ENCODE measurements around the gene SNRNP40.

Gene SNRNP40

DNA sequence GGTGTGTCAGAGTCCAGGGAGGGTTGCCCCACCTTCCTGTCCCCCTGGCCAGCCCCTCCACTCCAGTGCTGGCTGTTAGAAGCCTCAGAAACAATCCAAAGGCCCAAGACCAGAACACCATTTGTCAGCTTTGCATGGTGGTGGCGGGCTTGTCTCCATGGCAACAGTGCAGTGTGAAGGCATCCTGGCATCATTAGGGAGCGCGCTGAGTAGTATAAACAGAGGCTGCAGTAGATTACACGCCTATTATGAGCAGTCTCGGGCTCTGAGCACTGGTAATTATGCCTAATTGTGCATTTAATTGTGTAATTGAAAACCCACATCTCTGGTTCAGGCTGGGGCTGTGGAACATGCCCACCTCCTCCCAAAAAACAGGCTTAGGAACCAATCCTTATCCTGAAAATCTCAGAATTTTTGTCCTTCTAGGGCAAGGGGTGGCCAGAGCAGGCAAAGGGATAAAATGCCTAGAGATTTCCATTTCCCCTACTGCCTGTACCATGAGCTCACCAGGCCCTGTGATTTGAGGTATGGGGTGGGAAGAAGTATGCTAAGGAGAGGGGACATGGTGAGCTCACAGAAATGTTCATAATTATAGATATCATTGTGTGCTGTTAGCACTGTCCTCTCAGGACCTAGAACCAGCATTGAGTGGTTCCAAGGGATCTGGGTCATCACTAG, 68.6 kb downstream of the SNRNP40 start:
- no peak for DNase-seq

DNA sequence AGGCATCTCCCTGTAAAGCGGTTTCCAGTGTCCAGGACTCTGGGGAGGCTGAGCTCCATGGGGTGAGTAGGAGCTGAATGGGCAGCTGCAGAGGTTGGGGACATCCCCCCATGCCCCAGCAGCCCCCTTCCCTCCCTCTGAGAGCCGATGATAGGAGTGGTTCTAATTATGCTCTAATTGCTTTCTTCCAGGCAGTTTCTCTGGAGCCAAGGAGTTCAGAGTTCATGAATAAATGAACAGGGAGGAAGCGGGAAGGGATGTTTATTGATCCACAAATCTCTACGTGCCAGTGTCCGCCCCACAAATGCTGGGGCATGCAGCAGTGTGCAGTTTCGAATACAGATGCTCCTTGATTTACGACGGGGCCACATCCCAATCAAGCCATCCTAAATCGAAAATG, 72.5 kb downstream of the SNRNP40 start:
- DNase-seq: no peak

DNA sequence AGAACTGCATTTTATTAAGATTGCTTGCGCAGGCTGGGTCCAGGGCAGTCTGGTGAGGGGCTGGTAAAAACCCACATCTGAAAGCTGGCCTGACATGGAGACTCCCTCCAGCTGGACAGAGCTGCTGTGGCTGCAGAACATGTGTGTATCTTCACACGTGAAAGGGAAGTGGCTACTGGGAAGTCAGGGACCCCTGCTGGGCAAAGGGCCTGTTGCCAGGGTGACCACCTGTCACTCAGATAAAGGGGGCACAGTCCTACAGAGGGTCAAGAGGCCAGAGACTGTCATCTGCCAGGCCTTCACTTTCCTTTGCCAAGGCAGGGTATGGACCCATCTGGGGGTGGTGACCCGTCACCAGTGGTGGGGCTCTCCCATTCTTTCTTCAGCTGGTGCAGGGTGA, 74.4 kb downstream of the SNRNP40 start:
- DNase-seq: no peak

DNA sequence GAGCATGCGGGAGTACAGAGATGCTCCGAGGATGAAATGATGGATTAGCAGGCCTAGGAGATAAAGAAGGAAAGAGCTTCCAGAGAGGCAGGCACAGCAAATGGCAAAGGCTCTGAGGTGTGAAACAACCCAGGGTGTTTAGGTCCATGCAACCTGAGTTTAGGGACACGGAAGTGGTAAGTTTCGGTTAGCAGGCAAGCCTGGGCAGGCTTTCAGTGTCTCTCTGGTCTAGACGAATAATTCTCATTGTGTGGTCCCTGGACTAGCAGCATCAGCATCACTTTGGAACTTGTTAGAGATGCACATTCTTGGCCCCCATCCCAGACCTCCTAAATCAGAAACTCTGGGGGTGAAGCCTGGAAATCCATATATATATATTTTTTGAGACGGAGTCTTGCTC, 75.5 kb downstream of the SNRNP40 start:
- DNase-seq: no peak

DNA sequence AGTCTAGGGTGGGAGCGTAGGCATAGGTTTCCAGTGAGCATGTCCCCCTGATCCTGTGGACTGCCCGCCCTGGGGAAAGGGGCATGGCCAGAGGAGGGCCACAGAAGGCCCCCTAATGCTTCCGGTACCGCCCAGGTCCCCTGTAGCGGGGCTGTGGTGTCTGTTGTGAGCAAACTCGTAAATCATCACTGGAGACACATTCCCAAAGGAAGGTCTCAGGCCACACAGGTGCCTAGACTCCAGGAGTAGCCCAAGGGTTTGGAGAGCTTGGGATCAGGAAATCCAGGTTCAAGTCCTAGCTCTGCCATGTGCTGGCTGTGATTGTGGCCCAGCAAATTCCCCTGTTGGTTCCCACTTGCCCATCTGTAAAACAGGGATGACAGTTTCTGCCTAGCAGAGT, 77.1 kb downstream of the SNRNP40 start:
- DNase-seq: no peak

DNA sequence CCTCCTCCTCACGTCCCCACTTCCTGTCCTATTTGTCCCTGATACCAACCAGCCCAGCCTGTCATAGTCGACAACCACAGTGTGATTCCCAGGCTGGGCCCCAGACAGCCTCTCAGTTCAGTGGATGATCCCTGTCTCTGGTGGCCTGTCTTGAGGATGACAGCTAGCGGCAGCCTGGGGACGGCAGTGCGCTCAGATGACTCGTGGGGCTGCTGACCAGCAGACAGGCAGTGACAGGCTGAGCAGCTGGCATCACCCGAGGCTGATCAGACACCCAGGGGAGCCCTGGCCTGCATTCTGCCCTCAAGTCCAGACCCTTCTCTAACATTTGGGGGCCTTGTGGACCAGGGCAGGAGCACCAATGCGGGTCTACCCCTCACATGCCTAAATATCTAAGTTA, 77.9 kb downstream of the SNRNP40 start:
- DNase-seq: no peak

DNA sequence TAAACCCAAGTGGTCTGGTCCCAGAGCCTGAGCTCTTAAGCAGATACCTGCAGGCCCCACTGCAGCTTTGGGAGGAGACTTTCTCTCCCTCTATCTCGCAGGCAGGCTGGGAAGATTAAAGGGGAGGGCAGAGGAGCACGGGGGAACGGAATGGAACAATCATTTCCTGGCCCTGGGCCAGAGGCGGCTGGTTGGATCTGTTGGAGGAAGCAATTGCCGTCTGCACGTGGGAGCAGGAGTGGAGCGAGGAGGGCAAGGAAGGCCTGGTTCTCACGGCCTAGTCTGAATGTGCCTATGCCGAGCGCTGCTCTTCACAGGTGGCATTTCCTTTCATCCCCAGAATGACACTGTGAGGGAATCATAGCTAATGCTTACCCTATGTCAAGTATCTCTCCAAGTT, 80.6 kb downstream of the SNRNP40 start:
- DNase-seq: no peak

DNA sequence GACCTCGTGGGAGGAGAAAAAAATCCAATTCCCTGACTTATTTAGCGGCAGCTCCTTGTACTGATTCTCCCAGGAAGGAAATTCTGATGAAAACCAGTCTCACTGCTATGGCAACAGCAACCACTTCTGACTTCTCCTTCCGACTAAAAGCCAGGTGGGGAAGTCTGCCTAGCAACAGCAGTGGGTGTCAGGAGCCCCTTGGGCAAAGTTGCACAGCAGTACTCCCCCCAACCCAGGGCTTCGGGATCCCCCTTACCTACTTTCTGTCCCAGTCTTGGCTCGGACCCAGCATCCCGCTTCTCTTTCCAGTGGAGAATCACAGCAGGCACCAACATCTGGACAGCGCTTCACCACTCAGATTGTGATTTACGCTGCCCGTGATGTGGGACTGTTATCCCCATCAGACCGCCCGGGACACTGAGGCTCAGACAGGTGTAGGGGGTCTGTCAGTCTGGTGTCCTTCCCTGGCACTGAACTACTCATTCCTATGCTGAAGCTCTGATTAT, 81.5 kb downstream of the SNRNP40 start:
- DNase-seq: no peak

DNA sequence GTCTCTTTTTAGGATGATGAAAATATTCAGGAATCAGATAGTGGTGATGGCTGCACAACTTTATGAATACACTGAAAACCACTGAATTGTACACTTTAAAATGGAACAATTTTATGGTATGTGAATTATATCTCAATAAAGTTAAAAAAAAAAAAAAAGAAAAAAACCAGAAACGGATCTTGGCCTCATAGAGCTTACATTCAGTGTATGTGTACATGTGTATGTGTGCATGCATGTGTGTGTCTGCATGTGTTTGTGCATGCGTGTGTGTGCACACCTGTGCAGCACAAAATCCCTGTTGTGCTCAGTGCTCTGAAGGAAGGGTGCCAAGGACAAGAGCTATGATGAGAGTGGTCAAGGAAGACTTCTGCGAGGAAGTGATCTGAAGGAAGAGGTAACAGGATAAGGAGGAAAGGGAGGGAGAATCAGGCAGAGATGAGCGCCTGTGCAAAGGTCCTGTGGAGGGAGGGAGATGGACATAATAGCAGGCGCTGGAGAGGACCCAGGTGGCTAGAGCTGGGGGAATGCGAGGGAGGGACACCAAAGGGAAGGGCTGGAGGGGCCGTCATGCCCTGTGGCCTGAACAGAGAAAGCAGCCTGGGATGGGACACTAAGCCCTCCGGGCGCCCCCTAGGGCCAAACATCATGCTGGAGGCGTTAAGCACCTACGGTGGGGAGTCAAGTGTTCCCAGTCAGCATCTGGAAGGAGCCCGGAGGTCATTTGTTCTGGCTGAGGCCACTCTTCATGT, 82.1 kb downstream of the SNRNP40 start:
- DNase-seq: no peak
